NCI-H2196 (cell line): ENCODE results near the gene TEAD3.

Experiments used
- DNase-seq: peaks from one replicate; lab custom pipeline; 2025; ENCODE audit not compliant: unreplicated experiment; lab: John Stamatoyannopoulos, UW

Gene TEAD3

DNA sequence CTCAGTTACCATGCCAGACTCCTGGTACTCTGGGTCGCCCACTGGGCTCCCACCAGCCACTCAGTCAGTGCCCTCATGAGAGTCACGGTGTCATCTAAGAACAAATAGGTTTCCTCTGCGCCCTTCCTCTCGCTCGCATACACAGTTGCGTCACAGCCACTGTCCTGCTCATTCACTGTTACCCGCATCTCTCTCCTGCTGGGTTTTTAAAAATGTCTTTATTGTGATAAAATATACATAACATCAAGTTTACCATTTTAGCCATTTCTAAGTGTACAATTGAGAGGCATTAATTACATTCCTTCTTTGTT, 4.0 kb downstream of the TEAD3 start:
- no peak for DNase-seq

DNA sequence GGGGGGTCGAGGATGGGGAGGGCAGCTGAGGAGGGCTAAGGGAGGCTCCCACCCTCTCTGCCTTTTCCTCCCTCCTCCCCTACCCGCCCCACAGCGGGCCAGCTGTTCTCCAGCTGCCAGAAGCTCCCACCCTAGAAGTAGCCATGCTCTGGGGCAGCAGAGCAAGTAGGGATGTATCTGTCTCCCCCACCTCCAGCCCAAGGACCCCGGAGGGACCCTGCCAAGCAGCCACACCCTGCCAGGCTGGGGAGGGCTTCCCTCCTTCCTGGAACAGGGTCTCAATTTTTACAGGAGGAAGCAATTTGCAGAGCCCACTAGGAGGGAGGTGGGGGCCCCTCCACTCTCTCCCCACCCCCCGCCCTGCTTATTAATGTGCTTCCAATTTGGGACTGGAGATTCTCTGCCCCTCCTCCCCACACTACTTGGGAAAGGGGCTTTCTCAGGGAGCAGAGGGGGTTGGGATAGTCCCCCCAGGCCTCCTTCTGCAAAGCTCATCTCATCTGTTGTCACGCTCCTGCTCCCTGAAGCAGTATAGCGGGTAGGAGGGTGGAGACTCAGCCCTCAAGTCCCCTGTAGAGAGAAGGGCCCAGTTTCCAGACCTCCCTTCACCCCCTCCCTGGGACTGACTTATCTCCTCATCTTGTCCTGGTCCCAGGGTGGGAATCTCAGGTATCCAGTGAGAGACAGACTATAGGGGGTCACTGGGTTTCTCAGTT, 4.5 kb downstream of the TEAD3 start:
- DNase-seq = no peak

DNA sequence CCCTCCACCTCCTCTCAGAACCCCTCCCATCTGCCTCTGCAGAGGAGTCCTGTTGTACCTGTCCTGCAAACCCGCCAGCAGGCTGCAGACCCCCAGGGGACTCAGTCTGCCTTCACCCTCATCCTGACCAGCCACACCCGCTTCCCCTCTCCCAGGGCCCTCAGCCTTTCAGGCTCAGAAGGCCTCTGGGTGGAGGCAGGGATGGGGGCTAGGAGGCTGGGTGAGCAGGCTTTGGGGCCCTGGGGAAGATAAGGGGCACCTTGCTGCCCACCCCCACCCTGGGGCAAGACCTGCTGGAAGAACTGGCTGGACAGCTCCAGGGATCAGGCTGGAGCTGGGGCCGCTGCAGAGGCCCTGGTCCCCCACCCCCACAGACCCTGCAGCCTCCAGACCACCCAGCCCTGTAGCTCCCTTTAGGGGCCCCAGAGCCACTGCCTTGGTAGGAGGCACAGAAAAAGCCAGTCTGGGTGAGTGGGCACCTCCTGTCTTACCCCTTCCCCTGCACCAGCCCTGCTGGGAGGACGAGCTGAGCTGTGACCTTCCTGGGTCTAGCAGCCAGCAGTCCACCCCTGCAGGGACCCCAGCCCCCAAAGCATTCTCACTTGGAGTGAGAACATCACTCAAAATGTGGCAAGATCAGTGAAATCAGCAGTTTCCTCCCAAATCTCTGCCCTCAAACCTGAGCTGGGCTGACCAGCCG, 5.2 kb downstream of the TEAD3 start:
- DNase-seq = no peak

GRCh38 chr6:35490821-35491557, 5.9 kb downstream of the TEAD3 start:
- no peak for DNase-seq

DNA sequence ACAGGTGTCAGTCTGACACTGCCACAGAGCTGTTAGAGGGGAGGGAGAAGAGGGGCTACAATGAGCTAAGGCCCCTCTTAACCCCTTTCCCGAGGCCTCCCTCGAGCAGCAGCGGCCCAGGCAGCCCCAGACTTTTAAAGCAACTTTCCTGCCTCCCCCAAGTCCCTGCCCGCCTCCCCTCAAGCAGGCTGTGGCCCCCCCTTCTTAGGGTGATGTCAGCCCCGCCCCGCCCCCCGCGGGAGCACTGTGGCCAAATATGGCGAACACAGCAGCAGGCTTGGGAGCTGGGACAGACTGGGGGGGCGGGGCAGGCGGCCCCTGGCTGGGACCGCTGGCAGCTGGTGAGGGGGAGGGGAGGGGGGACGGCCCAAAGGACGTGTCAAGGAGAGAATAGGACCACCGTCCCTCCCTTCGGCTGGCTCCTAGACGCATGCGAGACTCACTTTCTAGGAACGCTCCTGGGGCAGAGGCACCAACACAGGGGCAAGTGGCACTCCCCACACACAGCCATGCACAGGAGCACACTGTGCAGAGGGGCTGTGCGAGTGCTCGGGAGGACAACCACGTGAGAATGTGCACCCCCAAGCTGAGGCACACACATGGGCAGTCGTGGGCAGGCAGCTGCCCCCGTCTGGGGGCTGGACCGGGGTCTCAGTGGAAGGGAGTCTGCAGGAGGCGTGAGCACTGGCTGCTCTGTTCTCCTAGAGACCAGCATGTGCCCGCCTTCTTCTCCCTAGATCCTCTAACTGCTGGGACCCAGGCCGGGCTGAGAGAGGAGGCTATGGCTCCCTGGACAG, 6.7 kb downstream of the TEAD3 start:
- DNase-seq = no peak

DNA sequence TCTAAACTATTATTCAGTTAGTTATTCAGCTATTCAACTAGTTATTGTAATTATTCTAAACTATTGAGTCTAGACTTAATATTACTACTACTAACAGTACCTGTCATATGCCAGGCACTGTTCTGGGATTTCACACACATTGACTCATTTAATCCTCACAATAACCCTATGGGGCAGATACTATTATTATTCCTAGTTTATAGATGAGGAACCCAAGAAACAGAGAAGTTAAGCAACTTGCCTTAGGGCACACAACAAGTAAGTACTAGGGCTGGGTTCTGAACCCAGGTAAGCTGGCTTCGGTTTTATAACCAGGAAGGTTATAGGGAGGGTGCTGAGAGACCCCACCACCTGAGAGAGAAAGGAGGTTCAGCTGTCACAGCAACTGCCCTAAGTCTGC, 7.8 kb downstream of the TEAD3 start:
- DNase-seq = no peak

DNA sequence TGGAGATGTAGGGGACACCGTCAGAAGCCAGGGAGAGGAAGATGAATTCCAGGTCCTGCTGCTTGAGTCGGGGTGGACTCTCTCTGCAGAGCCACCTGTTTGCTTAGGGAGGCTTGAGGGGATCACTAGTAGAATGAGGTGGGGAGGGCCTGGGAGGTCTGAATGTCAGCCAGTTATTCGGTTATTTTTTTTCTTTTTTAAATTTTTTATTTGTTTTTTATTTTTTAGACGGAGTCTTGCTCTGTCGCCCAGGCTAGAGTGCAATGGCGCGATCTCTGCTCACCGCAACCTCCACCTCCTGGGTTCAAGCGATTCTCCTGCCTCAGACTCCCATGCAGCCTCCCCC, 8.4 kb downstream of the TEAD3 start:
- DNase-seq = no peak

GRCh38 chr6:35487658-35488516, 9.0 kb downstream of the TEAD3 start:
- DNase-seq = no peak

DNA sequence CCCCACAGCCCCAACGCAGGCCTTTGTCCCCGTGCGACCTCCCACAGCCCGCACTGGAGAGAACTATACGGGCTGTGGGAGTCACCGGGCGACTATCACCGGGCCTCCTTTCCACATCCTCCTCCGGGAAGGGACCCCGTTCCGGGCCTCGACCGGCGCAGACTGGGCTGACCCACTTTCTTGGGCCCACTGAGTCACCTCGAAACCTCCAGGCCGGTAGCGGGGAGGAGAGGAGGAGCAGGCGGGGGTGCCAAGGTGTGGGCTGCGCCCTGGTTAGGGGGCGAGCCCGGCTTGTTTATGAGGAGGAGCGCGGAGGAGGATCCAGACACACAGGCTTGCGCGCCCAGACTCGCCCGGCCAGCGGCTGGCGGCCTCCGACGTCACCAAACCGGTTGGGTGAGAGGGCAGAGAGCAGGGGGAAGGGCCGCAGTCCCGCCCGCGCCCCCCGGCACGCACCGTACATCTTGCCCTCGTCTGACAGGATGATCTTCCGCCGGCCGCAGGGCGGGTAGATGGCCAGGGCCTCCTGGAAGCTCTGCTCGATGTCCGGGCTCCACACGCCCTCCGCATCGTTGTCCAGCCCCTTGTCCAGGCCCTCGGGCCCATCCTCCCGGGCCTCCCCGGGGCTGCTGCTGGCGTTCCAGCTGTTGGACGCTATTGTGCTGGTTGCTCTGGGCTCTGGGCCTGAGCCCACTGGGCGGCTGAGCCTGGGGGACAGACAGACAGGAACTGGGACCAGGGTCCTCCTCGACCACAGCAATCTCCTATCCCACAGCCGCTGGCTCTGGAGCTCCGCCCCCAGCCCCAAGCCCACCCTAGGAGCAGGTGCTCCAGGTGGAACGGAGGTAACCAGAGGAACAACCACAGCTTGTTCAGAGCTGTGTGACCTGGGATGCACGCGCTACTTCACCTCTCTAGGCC, 10.6 kb downstream of the TEAD3 start:
- no peak for DNase-seq

DNA sequence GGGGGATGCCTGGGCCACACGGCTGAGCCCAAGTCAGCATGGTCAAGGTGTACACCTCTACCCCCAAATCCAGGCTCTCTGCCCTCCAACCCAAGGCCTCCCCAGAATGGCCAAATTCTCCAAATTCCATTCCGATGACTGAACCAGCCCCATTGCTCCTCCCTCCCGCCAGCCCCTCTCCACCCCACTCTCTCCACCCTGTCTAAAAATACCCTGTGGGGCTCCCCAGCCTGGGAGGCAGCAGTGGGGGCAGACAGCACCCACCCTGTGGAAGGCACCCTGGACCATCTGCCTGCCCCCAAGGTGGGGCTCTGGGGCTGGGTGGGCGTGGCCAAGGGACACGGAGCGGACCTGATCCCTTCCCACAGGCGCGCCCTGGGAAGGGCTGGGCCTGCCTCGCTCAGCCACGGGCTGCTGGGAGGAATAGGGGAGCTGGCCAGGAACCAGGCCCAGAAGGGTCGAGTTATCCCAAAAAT, 11.4 kb downstream of the TEAD3 start:
- no peak for DNase-seq

GRCh38 chr6:35484921-35485392, 11.9 kb downstream of the TEAD3 start:
- DNase-seq = no peak

DNA sequence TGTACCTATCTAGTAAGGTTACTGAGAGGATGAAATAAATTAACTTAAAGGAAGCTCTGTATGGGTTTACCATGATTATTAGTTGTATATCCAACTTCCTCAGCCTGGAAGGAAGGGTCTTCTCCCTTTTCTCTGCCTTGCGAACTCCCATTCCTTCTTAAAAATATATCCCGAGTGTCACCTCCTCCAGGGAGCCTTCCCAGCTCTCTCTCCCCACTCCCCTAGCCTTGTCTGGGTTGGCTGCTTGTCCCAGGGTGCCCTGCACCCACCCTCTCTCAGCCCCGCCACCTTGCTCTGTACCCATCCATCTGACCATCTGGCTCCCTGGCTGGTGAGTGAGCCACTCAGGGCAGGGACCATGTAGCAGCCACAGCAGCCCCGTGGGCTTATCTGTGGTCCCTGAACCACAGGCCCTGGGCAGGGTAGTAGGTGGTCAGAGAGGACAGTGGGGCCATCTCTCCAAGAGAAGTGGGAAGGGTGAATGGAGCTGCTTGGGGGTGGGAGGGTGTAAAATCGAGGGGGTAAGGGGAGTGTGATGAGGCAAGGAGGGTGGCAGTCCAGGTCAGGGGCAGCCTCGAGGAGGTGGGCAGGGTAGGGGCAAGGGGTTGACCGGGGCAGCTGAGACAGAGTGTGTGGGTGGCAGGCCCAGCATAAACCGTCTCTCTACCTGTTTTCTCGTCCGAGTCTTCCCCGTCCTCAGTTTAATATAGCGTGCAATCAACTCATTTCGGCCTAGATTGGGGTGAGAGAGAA, 12.8 kb downstream of the TEAD3 start:
- DNase-seq = no peak

DNA sequence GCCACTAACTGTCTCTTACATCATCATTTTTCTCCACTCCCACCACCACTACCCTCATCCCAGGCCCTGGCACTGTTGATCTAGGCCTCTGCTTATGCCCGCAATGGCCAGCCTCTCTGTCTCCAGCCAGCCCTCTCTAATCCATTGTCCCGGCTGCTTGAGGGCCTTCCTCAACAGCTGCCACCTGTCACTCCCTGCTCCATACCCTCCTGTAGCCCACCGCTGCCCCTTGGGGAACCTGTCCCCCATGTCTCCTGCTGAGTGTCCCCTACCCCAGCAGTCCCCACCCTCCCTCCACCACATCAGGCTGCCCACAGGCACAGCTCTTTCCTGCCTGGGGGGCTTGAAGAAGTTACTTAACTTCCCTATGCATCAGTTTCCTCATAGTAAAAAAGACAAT, 13.4 kb downstream of the TEAD3 start:
- DNase-seq = no peak

DNA sequence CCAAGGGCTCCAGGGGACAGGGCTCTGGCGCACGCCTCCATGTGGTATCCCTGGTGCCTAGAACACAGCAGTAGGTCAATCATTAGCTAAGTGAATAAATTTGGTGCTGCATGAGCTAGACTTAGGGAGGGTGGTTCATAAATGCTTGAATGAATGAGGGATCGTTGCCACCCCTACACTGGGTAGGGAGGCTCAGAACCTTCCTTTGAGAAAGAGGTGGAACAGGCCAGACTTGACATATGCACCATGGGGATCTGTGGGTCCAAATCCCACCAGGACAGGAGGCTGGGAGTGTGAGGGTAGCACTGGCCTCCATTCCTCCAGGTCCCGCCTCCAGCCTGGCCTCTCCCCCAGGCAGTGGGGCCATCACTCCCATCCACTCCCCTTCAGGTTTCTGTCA, 13.8 kb downstream of the TEAD3 start:
- DNase-seq = no peak

GRCh38 chr6:35481226-35481625, 15.7 kb downstream of the TEAD3 start:
- DNase-seq = no peak

- DNase-seq = no peak
These were observed 16.7 kb downstream of the TEAD3 start for GRCh38 chr6:35480176-35480575.

- no peak for DNase-seq
These were observed 18.6 kb downstream of the TEAD3 start for GRCh38 chr6:35478259-35478658.

GRCh38 chr6:35477551-35478179, 19.2 kb downstream of the TEAD3 start:
- DNase-seq = no peak
